Activated CD8-positive, alpha-beta T cell treated with anti-CD3 and anti-CD28 coated beads for 36 hours (primary cell): ENCODE results near the gene STK17A. TPM values are rescaled to one million over a fixed set of nuclear protein-coding genes. Genes with fewer than 3 reads are reported as not detected.

Source experiments
- ATAC-seq: fragments of 200-7000 bp; cut with Tn5 transposase; one replicate; pipeline ENCODE4 v1.10.0; 2021; ENCODE audit warnings: mild to moderate bottlenecking, moderate library complexity
- CTCF ChIA-PET: fragments of 350-600 bp; sonication (Branson Sonifier 250); formaldehyde crosslinking; loops from one replicate; lab custom pipeline; 2021; ENCODE audit warnings: antibody characterized with exemption; lab: Charles Lee
- POLR2A ChIA-PET: fragments of 350-600 bp; sonication (Branson Sonifier 250); formaldehyde crosslinking; loops from one replicate; lab custom pipeline; 2021; ENCODE audit warnings: antibody characterized with exemption; lab: Charles Lee
- DNase-seq: peaks from one replicate; pipeline ENCODE4 v3.0.0-alpha.2; 2020
- H3K27ac Mint-ChIP-seq: one replicate; pipeline ENCODE4 v1.8.0; 2021; ENCODE audit warnings: mild to moderate bottlenecking, mixed read lengths
- H3K27me3 Mint-ChIP-seq: one replicate; pipeline ENCODE4 v1.8.0; 2021; ENCODE audit warnings: mixed read lengths
- H3K36me3 Mint-ChIP-seq: one replicate; pipeline ENCODE4 v1.8.0; 2021; ENCODE audit warnings: low read depth, mixed read lengths
- H3K4me1 Mint-ChIP-seq: one replicate; pipeline ENCODE4 v1.8.0; 2021; ENCODE audit warnings: low read depth, mixed read lengths
- H3K4me3 Mint-ChIP-seq: one replicate; pipeline ENCODE4 v1.8.0; 2021; ENCODE audit warnings: mild to moderate bottlenecking, moderate library complexity, mixed read lengths
- H3K9me3 Mint-ChIP-seq: one replicate; pipeline ENCODE4 v1.8.0; 2021; ENCODE audit warnings: mixed read lengths
- CTCF ChIP-seq: fragments of 200-600 bp; IDR thresholded peaks from one replicate; pipeline ENCODE4 v1.8.0; 2022; ENCODE audit warnings: antibody characterized with exemption, mild to moderate bottlenecking
- intact Hi-C: fragments of 100-400 bp; cut with micrococcal nuclease; formaldehyde crosslinking; loops from one replicate; pipeline ENCODE4 v1.10.0; 2022
- total RNA-seq, 2 experiments: library from RNA; stranded (reverse); gene quantifications; one replicate each; pipeline ENCODE4 v1.2.3, GENCODE V29; 2021

STK17A gene
- total RNA-seq, 2 experiments from 2014 or later, result 42.4 to 46.1 TPM

DNA sequence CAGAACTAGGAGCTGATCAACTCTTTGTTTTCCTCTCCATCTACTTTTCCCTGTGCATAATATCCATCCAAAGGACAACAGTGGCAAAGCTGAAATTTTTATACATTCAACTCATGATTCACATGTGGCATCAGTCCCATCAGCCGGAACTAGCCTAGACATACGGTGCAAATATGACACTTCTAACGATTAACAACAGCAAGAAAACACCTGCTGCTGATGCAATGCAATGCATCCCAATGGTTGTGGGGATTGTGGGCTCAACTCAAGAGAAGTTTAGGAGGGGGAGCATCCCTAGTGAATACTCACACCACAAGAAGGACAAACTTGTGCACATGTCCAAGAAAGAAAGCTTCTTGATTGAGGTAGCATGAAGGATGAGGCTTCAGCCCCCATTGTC, 20.5 kb upstream of the STK17A start:
- H3K9me3 Mint-ChIP-seq, result no peaks in the 10 kb centered on the region
- H3K4me3 Mint-ChIP-seq, result no peak overlapping the region
- ATAC-seq (no peak), DNase-seq (no peak)
- TF ChIP-seq CTCF, result no peak
- ChIA-PET CTCF (interaction anchor here (2.2 to 2.5 kb wide), 2 partner anchors 10 to 20 kb away, joined by 6 to 11 read pairs; partner anchors contain the start of gene STK17A), POLR2A (no interaction called here)
- no peaks in the 10 kb centered on the region for H3K4me1 Mint-ChIP-seq
- H3K27me3 Mint-ChIP-seq, result peaks cover 5% of the 10 kb centered on the region
- no peak overlapping the region for H3K27ac Mint-ChIP-seq
- H3K36me3 Mint-ChIP-seq, result no peaks in the 10 kb centered on the region
- intact Hi-C loops, result no loop called here

DNA sequence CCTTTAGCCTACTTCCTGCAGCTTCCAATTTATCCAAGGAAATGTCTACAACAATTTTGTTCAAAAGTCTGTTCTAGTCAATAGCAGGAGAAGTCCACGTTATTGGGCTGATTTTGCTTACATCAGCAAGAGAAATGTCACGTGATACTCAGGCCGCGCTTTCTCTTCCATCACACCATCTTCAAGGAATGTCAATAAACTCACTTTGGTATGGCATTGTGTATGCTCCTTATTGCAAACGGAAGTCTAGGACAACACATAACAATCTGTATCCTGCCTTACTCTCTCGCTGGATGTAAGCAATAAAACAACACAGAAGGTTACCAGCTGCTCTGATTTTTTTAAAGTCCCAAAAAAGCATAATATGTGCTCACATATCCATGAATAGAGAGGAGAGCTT, 17.1 kb upstream of the STK17A start:
- no peaks in the 10 kb centered on the region for H3K36me3 Mint-ChIP-seq
- H3K4me3 Mint-ChIP-seq, result no peak overlapping the region
- peaks cover 7% of the 10 kb centered on the region for H3K27me3 Mint-ChIP-seq
- peaks cover 19% of the 10 kb centered on the region for H3K4me1 Mint-ChIP-seq
- POLR2A ChIA-PET, result no interaction called here
- ATAC-seq (no peak), DNase-seq (no peak)
- no peaks in the 10 kb centered on the region for H3K9me3 Mint-ChIP-seq
- H3K27ac Mint-ChIP-seq, result no peak overlapping the region
- no peak for TF ChIP-seq CTCF
- CTCF ChIA-PET, result interaction anchor here (0.8 to 1.3 kb wide), 2 partner anchors 17 to 135 kb away, joined by 3 to 9 read pairs; partner anchors contain the start of gene STK17A
- intact Hi-C loops, result no loop called here

- ChIA-PET POLR2A (interaction anchor here (1.5 kb wide), 1 partner anchor 13 kb away, joined by 4 read pairs; no protein-coding TSS in a partner anchor), CTCF (interaction anchor here (1.0 to 7.9 kb wide), 7 partner anchors 13 to 161 kb away, joined by 3 to 86 read pairs (median 3); partner anchors contain the start of genes COA1 and STK17A)
- Mint-ChIP-seq H3K4me1 (peaks cover 33% of the 10 kb centered on the region), H3K9me3 (no peaks in the 10 kb centered on the region), H3K27ac (no peak overlapping the region), H3K4me3 (no peak overlapping the region), H3K36me3 (no peaks in the 10 kb centered on the region), H3K27me3 (peaks cover 5% of the 10 kb centered on the region)
- DNase-seq (no peak), ATAC-seq (no peak)
- no peak for TF ChIP-seq CTCF
- intact Hi-C loops, result no loop called here
These were observed 14.4 kb upstream of the STK17A start for GRCh38 chr7:43568529-43568928.

DNA sequence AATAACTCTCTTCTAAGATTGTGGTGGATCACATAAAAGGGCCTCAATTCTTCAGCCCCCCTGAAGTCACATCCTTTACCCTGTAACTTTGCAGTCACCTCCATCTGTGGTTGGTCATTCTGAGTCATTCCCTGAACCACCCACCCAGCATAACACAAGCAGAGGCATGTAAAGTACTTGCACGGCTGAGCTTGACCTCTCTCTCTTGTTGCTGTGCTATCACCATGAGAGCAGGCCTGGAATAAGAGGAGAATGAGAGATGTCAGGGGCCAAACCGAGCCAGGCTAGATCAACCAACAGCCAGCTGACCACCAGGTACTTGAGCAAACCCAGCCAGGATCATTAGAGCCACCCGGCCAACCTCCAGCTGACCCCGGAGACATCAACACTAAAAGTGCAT, 13.5 kb upstream of the STK17A start:
- intact Hi-C loops, result no loop called here
- ChIA-PET CTCF (interaction anchor here (1.0 to 7.9 kb wide), 4 partner anchors 12 to 130 kb away, joined by 3 to 86 read pairs (median 4); partner anchors contain the start of gene STK17A), POLR2A (interaction anchor here (1.5 to 4.3 kb wide), 2 partner anchors 12 to 13 kb away, joined by 4 to 16 read pairs; partner anchors contain the start of gene STK17A)
- peak; percentile 52 for DNase-seq
- Mint-ChIP-seq H3K9me3 (no peaks in the 10 kb centered on the region), H3K27ac (no peak overlapping the region), H3K27me3 (peaks cover 4% of the 10 kb centered on the region), H3K4me1 (peaks cover 33% of the 10 kb centered on the region), H3K36me3 (no peaks in the 10 kb centered on the region), H3K4me3 (no peak overlapping the region)
- peak; percentile 66 for ATAC-seq
- no peak for TF ChIP-seq CTCF

- peaks cover 33% of the 10 kb centered on the region for H3K4me1 Mint-ChIP-seq
- POLR2A ChIA-PET, result interaction anchor here (0.8 to 4.3 kb wide), 2 partner anchors 11 to 50 kb away, joined by 6 to 16 read pairs; partner anchors contain the start of gene STK17A
- intact Hi-C loops, result no loop called here
These were observed 12.1 kb upstream of the STK17A start for GRCh38 chr7:43570688-43571365.

More at GRCh38 chr7:43570688-43571365, 12.1 kb upstream of the STK17A start:
- Mint-ChIP-seq H3K27me3 (peaks cover 1% of the 10 kb centered on the region), H3K36me3 (no peaks in the 10 kb centered on the region), H3K9me3 (no peaks in the 10 kb centered on the region), H3K27ac (no peak overlapping the region), H3K4me3 (no peak overlapping the region)
- DNase-seq (no peak), ATAC-seq (peak; percentile 18)
- CTCF ChIA-PET, result interaction anchor here (3.4 to 7.9 kb wide), 3 partner anchors 11 to 268 kb away, joined by 15 to 86 read pairs (median 32); partner anchors contain the start of gene STK17A
- TF ChIP-seq CTCF, result no peak
